ENCODE data around the gene GPD2.

The GPD2 gene

DNA sequence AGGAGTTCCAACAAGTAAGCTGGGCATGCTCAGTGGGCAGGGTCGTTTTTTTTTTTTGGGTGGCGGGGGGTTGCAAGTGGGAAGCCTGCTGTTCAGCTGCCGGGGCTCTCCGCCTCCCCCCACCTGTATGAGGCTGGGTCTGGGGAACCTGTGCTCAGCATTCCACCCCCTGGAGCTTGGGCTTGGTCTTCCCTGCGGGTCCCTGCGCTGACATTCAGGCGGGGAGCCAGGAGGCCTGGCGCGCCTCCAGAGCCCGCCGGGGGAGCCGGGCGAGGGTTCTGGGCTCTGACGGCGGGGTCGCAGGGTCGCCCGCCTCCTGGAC is 822 bp upstream of the GPD2 start:
- POLR2A ChIA-PET, result interaction anchor here (0.6 kb wide), 3 partner anchors 12 to 1046 kb away, joined by 3 read pairs; no protein-coding TSS in a partner anchor
- H3K4me3 ChIP-seq (ENCODE audit: control insufficient read depth in 1 of 7, extremely low read depth in 1 of 7, insufficient read depth in 4 of 7, low read depth in 2 of 7, low read length in 6 of 7), result peak overlapping the region; percentile 38 to 93 (median 76)
- no peaks in the 10 kb centered on the region for H3K9me3 ChIP-seq (ENCODE audit: control extremely low read depth in 1 of 5, control insufficient read depth in 4 of 5, insufficient read depth in 2 of 5, low read depth in 1 of 5, low read length in 4 of 5)
- no peaks in the 10 kb centered on the region for H3K27me3 ChIP-seq (replicated peaks in 2 of 5; ENCODE audit: control insufficient read depth in 4 of 5, insufficient read depth in 5 of 5, low read length in 4 of 5)
- peaks cover 17 to 41% (median 31%) of the 10 kb centered on the region in 4 experiments for H3K4me1 ChIP-seq (ENCODE audit: control extremely low read depth in 1 of 4, control insufficient read depth in 4 of 4, insufficient read depth in 4 of 4, low read length in 3 of 4)
- H3K36me3 ChIP-seq (ENCODE audit: control insufficient read depth in 4 of 4, insufficient read depth in 4 of 4, low read length in 3 of 4), result no peaks in the 10 kb centered on the region
- DNase-seq, result peak in 1 of 3 donors; percentile 25
- H3K27ac ChIP-seq (ENCODE audit: insufficient read depth in 1 of 2, low read depth in 1 of 2, low read length in 2 of 2, poor library complexity in 1 of 2, severe bottlenecking in 2 of 2), result peak overlapping the region; percentile 77 to 90
- WGBS (ENCODE audit: insufficient coverage), result 0% methylated on average over 14 of the region's 18 CpGs
- CTCF ChIA-PET, result interaction anchor here (0.8 to 1.2 kb wide), 3 partner anchors 9 to 101 kb away, joined by 3 to 7 read pairs (median 7); no protein-coding TSS in a partner anchor

DNA sequence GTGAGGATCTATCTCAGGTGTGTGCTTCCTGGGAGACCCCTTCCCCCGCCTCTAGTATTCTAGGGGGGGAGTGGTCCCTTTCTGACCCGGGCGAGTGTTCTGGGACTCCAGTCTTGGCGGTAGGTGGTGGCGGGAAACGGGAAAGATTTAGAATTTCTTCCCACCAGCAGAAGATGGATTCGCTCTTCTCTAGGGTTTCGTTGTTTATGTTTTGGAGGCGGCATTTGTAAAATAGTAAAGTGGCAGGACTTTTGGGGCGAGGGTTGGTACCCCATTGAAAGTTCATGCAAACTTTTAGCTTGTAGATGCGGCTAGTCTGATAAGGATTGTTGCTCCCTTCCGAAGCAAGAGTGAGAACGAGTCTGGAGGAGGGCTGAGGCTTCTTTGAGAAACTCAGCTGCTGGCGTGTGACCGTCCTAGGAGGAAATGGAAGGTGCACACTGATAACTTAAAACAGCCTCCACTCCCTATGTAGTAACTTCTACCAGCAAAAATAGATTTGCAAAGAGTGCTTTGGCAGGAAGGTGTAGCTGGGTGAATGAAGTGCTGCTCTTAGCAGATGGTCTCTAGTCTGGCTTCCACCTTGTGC is 412 bp downstream of the GPD2 start:
- Histone ChIP-seq H3K27ac (ENCODE audit: insufficient read depth in 1 of 2, low read depth in 1 of 2, low read length in 2 of 2, poor library complexity in 1 of 2, severe bottlenecking in 2 of 2) (peak overlapping the region; percentile 77 to 90), H3K4me3 (ENCODE audit: control insufficient read depth in 1 of 7, extremely low read depth in 1 of 7, insufficient read depth in 4 of 7, low read depth in 2 of 7, low read length in 6 of 7) (peak overlapping the region; percentile 38 to 93 (median 76)), H3K27me3 (replicated peaks in 2 of 5; ENCODE audit: control insufficient read depth in 4 of 5, insufficient read depth in 5 of 5, low read length in 4 of 5) (no peaks in the 10 kb centered on the region), H3K4me1 (ENCODE audit: control extremely low read depth in 1 of 4, control insufficient read depth in 4 of 4, insufficient read depth in 4 of 4, low read length in 3 of 4) (peaks cover 12 to 30% (median 22%) of the 10 kb centered on the region in 4 experiments), H3K9me3 (ENCODE audit: control extremely low read depth in 1 of 5, control insufficient read depth in 4 of 5, insufficient read depth in 2 of 5, low read depth in 1 of 5, low read length in 4 of 5) (no peaks in the 10 kb centered on the region), H3K36me3 (ENCODE audit: control insufficient read depth in 4 of 4, insufficient read depth in 4 of 4, low read length in 3 of 4) (no peaks in the 10 kb centered on the region)
- POLR2A ChIA-PET, result interaction anchor here (1.0 to 1.4 kb wide), 3 partner anchors 85 to 102 kb away, joined by 3 to 5 read pairs (median 4); no protein-coding TSS in a partner anchor
- DNase-seq, result peak; percentile 64 to 90 (median 83)
- 4% methylated on average over 4 of the region's 15 CpGs for WGBS (ENCODE audit: insufficient coverage)
- CTCF ChIA-PET, result interaction anchor here (0.8 to 2.3 kb wide), 6 partner anchors 21 to 1059 kb away, joined by 3 to 11 read pairs (median 4); no protein-coding TSS in a partner anchor

DNA sequence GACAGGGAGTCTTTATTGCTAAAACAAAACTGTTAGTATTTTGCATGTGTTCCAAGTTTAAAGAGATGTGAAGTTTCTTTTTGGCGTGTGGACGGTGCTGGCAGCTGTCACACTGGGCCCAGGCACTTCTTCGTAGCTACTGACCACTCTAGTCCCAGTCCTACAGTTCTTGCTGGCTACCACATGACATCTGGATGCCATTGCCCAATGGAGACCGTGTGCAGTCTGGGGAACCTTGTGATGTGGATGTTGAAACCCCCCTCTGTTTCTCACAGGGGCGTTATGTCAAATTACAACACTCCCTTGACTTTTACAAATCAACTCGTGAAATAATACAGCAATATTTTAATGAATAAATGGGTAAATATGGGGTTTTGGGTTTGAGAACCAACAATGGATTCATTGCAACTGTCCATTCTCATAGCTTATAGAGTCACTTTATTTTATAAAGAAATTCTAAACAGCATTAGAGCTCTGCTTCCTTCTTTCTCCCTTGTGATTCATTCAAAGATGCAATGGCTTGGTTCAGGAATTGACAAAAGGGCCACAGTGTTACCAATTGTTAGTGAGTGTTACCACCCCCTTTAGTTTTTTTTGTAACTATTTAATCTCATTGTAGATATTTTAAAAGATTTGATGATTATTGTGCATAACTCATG is 1.2 kb downstream of the GPD2 start:
- WGBS (ENCODE audit: insufficient coverage), result no CpG with 5 or more reads among the region's 6 CpGs
- no peaks in the 10 kb centered on the region for H3K36me3 ChIP-seq (ENCODE audit: control insufficient read depth in 4 of 4, insufficient read depth in 4 of 4, low read length in 3 of 4)
- peaks cover 12 to 30% (median 22%) of the 10 kb centered on the region in 4 experiments for H3K4me1 ChIP-seq (ENCODE audit: control extremely low read depth in 1 of 4, control insufficient read depth in 4 of 4, insufficient read depth in 4 of 4, low read length in 3 of 4)
- no peaks in the 10 kb centered on the region for H3K27me3 ChIP-seq (replicated peaks in 2 of 5; ENCODE audit: control insufficient read depth in 4 of 5, insufficient read depth in 5 of 5, low read length in 4 of 5)
- peak overlapping the region in 6 of 7 experiments; percentile 76 to 93 (median 76) for H3K4me3 ChIP-seq (ENCODE audit: control insufficient read depth in 1 of 7, extremely low read depth in 1 of 7, insufficient read depth in 4 of 7, low read depth in 2 of 7, low read length in 6 of 7)
- peak overlapping the region in 1 of 2 experiments; percentile 90 for H3K27ac ChIP-seq (ENCODE audit: insufficient read depth in 1 of 2, low read depth in 1 of 2, low read length in 2 of 2, poor library complexity in 1 of 2, severe bottlenecking in 2 of 2)
- no peaks in the 10 kb centered on the region for H3K9me3 ChIP-seq (ENCODE audit: control extremely low read depth in 1 of 5, control insufficient read depth in 4 of 5, insufficient read depth in 2 of 5, low read depth in 1 of 5, low read length in 4 of 5)
- DNase-seq, result peak in 2 of 3 donors; percentile 53 to 60
- CTCF ChIA-PET, result interaction anchor here (0.8 to 2.3 kb wide), 7 partner anchors 20 to 1060 kb away, joined by 3 to 11 read pairs (median 4); no protein-coding TSS in a partner anchor
- POLR2A ChIA-PET, result interaction anchor here (1.0 to 1.4 kb wide), 3 partner anchors 84 to 103 kb away, joined by 3 to 5 read pairs (median 4); no protein-coding TSS in a partner anchor

DNA sequence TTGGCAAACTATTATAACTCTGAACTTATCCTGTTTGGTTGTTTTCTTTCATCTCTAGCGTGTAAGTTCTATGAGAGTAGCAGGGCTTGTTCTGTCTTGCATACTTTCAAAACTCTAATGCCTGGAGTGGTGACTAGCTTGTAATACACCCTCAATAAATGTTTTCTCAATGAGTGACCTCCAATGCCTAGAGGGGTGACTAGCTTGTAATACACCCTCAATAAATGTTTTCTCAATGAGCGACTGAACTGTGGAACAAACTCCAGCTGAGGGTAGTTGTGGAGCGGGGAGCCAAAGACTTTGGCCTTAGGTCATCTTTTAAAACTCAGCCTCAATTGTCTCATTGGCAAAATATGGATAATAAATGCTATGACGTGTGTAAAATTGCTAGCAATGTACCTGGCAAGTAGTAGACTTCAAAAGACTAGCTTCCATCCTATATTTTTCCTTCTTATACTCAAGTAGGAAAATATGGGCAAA is 1.8 kb downstream of the GPD2 start:
- CTCF ChIA-PET, result interaction anchor here (1.5 to 2.3 kb wide), 2 partner anchors 97 to 104 kb away, joined by 4 to 11 read pairs; no protein-coding TSS in a partner anchor
- DNase-seq, result no peak
- Histone ChIP-seq H3K27ac (ENCODE audit: insufficient read depth in 1 of 2, low read depth in 1 of 2, low read length in 2 of 2, poor library complexity in 1 of 2, severe bottlenecking in 2 of 2) (peak overlapping the region in 1 of 2 experiments; percentile 90), H3K4me1 (ENCODE audit: control extremely low read depth in 1 of 4, control insufficient read depth in 4 of 4, insufficient read depth in 4 of 4, low read length in 3 of 4) (peaks cover 12 to 30% (median 22%) of the 10 kb centered on the region in 4 experiments), H3K27me3 (replicated peaks in 2 of 5; ENCODE audit: control insufficient read depth in 4 of 5, insufficient read depth in 5 of 5, low read length in 4 of 5) (no peaks in the 10 kb centered on the region), H3K36me3 (ENCODE audit: control insufficient read depth in 4 of 4, insufficient read depth in 4 of 4, low read length in 3 of 4) (no peaks in the 10 kb centered on the region), H3K4me3 (ENCODE audit: control insufficient read depth in 1 of 7, extremely low read depth in 1 of 7, insufficient read depth in 4 of 7, low read depth in 2 of 7, low read length in 6 of 7) (peak overlapping the region in 3 of 7 experiments; percentile 76 to 93 (median 89)), H3K9me3 (ENCODE audit: control extremely low read depth in 1 of 5, control insufficient read depth in 4 of 5, insufficient read depth in 2 of 5, low read depth in 1 of 5, low read length in 4 of 5) (no peaks in the 10 kb centered on the region)
- POLR2A ChIA-PET, result no interaction called here
- WGBS (ENCODE audit: insufficient coverage), result 100% methylated on average over 3 of the region's 4 CpGs

DNA sequence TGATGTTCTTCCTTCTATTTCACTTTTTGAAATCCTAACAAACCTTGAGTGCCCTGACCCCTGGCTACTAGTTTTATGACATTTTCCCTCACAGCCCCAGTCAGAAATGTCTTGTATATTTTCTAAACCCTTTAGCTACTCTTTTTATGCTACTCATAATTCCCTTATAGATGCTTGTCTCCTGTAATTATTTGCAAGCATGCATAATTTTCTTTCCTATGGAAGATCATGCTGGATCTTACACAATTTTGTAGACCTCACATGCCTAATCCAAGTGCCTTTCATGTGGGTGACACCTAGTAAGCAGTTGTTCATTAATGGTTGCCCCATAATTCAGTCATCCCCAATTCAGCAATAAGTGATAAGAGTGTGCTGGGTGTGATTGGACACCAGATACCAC is 6.9 kb downstream of the GPD2 start:
- Histone ChIP-seq H3K36me3 (ENCODE audit: control insufficient read depth in 4 of 4, insufficient read depth in 4 of 4, low read length in 3 of 4) (peaks cover 0 to 2% (median 0%) of the 10 kb centered on the region in 4 experiments), H3K9me3 (ENCODE audit: control extremely low read depth in 1 of 5, control insufficient read depth in 4 of 5, insufficient read depth in 2 of 5, low read depth in 1 of 5, low read length in 4 of 5) (no peaks in the 10 kb centered on the region), H3K27me3 (replicated peaks in 2 of 5; ENCODE audit: control insufficient read depth in 4 of 5, insufficient read depth in 5 of 5, low read length in 4 of 5) (no peaks in the 10 kb centered on the region), H3K27ac (ENCODE audit: insufficient read depth in 1 of 2, low read depth in 1 of 2, low read length in 2 of 2, poor library complexity in 1 of 2, severe bottlenecking in 2 of 2) (no peak overlapping the region), H3K4me3 (ENCODE audit: control insufficient read depth in 1 of 7, extremely low read depth in 1 of 7, insufficient read depth in 4 of 7, low read depth in 2 of 7, low read length in 6 of 7) (no peak overlapping the region), H3K4me1 (ENCODE audit: control extremely low read depth in 1 of 4, control insufficient read depth in 4 of 4, insufficient read depth in 4 of 4, low read length in 3 of 4) (peaks cover 0 to 5% (median 3%) of the 10 kb centered on the region in 4 experiments)
- ChIA-PET CTCF (no interaction called here), POLR2A (no interaction called here)
- no peak for DNase-seq

DNA sequence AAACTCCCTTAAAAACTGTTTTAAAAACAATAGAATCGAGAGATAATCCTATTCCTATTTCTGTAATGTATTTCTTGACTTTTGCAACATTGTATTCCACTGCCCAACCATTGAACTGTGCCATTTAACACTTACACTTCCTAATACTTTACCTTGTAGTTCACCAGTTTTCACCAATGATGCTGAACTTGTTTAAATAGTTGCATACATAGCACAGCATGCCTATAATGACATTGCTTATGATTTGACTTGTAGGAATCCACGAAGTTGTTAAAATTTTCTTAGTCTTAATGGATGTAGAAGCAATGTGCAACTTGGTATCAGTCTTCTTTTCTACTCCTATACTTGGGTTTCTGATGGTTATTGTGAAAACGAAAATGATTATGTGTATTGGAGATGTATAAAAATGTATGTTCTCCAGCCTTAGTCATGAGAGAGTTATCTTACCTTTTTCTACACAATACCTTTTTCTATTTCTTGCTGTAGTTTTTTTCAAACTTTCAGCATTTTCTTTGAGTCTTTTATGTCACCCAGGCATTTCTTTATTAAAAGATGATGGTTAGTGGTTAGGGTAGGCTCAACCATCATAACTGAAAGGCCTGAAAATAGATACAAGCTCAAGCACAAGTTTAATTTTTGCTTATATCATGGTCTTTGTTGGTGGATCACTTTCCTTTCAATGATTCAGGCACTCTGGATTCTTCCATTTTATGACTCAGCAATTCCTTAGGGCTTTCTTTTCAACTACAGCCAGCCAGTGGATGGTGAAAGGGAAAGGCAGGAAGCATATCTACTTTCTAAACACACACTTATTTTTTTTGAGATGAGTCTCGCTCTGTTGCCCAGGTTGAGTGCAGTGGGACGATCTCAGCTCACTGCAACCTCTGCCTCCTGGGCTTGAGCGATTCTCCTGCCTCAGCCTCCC is 9.4 kb downstream of the GPD2 start:
- H3K27ac ChIP-seq (ENCODE audit: insufficient read depth in 1 of 2, low read depth in 1 of 2, low read length in 2 of 2, poor library complexity in 1 of 2, severe bottlenecking in 2 of 2), result no peak overlapping the region
- no peaks in the 10 kb centered on the region for H3K4me1 ChIP-seq (ENCODE audit: control extremely low read depth in 1 of 4, control insufficient read depth in 4 of 4, insufficient read depth in 4 of 4, low read length in 3 of 4)
- ChIA-PET POLR2A (no interaction called here), CTCF (no interaction called here)
- H3K9me3 ChIP-seq (ENCODE audit: control extremely low read depth in 1 of 5, control insufficient read depth in 4 of 5, insufficient read depth in 2 of 5, low read depth in 1 of 5, low read length in 4 of 5), result no peaks in the 10 kb centered on the region
- H3K36me3 ChIP-seq (ENCODE audit: control insufficient read depth in 4 of 4, insufficient read depth in 4 of 4, low read length in 3 of 4), result peaks cover 0 to 2% (median 0%) of the 10 kb centered on the region in 4 experiments
- H3K4me3 ChIP-seq (ENCODE audit: control insufficient read depth in 1 of 7, extremely low read depth in 1 of 7, insufficient read depth in 4 of 7, low read depth in 2 of 7, low read length in 6 of 7), result no peak overlapping the region
- H3K27me3 ChIP-seq (replicated peaks in 2 of 5; ENCODE audit: control insufficient read depth in 4 of 5, insufficient read depth in 5 of 5, low read length in 4 of 5), result no peaks in the 10 kb centered on the region
- WGBS (ENCODE audit: insufficient coverage), result 100% methylated on average over 2 of the region's 6 CpGs
- DNase-seq, result peak in 2 of 3 donors; percentile 22 to 27
